WTC11 (cell line): ENCODE measurements around the gene FOXQ1.

Experiments used
- ATF3 ChIP-seq: sonication (generic); formaldehyde crosslinking; conservative IDR thresholded peaks from 2 replicates; pipeline ENCODE4 v1.8.1; 2022; ENCODE audit warnings: mild to moderate bottlenecking, missing genetic modification reagents
- ATF6 ChIP-seq: sonication (generic); formaldehyde crosslinking; IDR thresholded peaks from 2 replicates; pipeline ENCODE4 v1.8.1; 2023; ENCODE audit warnings: mild to moderate bottlenecking, missing genetic modification reagents
- CTCF ChIP-seq: fragments of 200-600 bp; IDR thresholded peaks from 2 replicates; pipeline ENCODE4 v1.8.0; 2022; ENCODE audit warnings: antibody characterized with exemption
- FOXP4 ChIP-seq: sonication (generic); formaldehyde crosslinking; IDR thresholded peaks from 2 replicates; pipeline ENCODE4 v1.8.0; 2022; ENCODE audit warnings: mild to moderate bottlenecking, missing genetic modification reagents
- KAT7 ChIP-seq: sonication (generic); formaldehyde crosslinking; IDR thresholded peaks from 2 replicates; pipeline ENCODE4 v1.8.1; 2023; ENCODE audit warnings: missing genetic modification reagents, mild to moderate bottlenecking, borderline replicate concordance
- NR2C2 ChIP-seq: sonication (generic); formaldehyde crosslinking; IDR thresholded peaks from 2 replicates; pipeline ENCODE4 v1.8.0; 2022; ENCODE audit warnings: mild to moderate bottlenecking, missing genetic modification reagents
- STAT6 ChIP-seq: sonication (generic); formaldehyde crosslinking; conservative IDR thresholded peaks from 2 replicates; pipeline ENCODE4 v1.8.1; 2023; ENCODE audit warnings: mild to moderate bottlenecking, low read depth, missing genetic modification reagents, moderate library complexity
- TP53 ChIP-seq: sonication (generic); formaldehyde crosslinking; IDR thresholded peaks from 2 replicates; pipeline ENCODE4 v1.8.1; 2023; ENCODE audit warnings: mild to moderate bottlenecking, missing genetic modification reagents
- USF1 ChIP-seq: sonication (generic); formaldehyde crosslinking; IDR thresholded peaks from 2 replicates; pipeline ENCODE4 v1.8.0; 2022; ENCODE audit warnings: mild to moderate bottlenecking, missing genetic modification reagents
- ZNF232 ChIP-seq: sonication (generic); formaldehyde crosslinking; IDR thresholded peaks from 2 replicates; pipeline ENCODE4 v1.8.0; 2022; ENCODE audit warnings: mild to moderate bottlenecking, missing genetic modification reagents
- ZNF512 ChIP-seq: sonication (generic); formaldehyde crosslinking; IDR thresholded peaks from 2 replicates; pipeline ENCODE4 v1.8.1; 2022; ENCODE audit warnings: missing genetic modification reagents, borderline replicate concordance
- ZSCAN18 ChIP-seq: fragments of 250-450 bp; sonication (Bioruptor Pico); IDR thresholded peaks from 2 replicates; pipeline ENCODE4 v2.1.2; 2022; ENCODE audit warnings: mild to moderate bottlenecking, moderate library complexity

GRCh38 chr6:1363298-1363697, 51.4 kb downstream of the FOXQ1 start:
- no peak for TF ChIP-seq ATF6 (CRISPR knock-in tag)
- no peak for TF ChIP-seq ZSCAN18 (CRISPR knock-in tag)
- no peak for TF ChIP-seq CTCF
- no peak for TF ChIP-seq KAT7
- no peak for TF ChIP-seq TP53
- TF ChIP-seq ZNF512 (CRISPR knock-in tag): no peak
- no peak for TF ChIP-seq ZNF232 (CRISPR knock-in tag)
- no peak for TF ChIP-seq USF1 (CRISPR knock-in tag)
- TF ChIP-seq STAT6 (CRISPR knock-in tag): no peak
- TF ChIP-seq NR2C2 (CRISPR knock-in tag): no peak
- no peak for TF ChIP-seq ATF3 (CRISPR knock-in tag)
- TF ChIP-seq FOXP4 (CRISPR knock-in tag): no peak
